Islet precursor cell (in vitro differentiated cells): ENCODE measurements around the gene RHOU.
"Not testable (repeated sequence)": the region's sequence is repeated elsewhere in the genome, so short reads cannot be mapped to it uniquely, and the experiment has no call there.

Experiments used
- DNase-seq: peaks from one replicate; pipeline ENCODE4 v3.0.0-alpha.2; 2018

The RHOU gene

DNA sequence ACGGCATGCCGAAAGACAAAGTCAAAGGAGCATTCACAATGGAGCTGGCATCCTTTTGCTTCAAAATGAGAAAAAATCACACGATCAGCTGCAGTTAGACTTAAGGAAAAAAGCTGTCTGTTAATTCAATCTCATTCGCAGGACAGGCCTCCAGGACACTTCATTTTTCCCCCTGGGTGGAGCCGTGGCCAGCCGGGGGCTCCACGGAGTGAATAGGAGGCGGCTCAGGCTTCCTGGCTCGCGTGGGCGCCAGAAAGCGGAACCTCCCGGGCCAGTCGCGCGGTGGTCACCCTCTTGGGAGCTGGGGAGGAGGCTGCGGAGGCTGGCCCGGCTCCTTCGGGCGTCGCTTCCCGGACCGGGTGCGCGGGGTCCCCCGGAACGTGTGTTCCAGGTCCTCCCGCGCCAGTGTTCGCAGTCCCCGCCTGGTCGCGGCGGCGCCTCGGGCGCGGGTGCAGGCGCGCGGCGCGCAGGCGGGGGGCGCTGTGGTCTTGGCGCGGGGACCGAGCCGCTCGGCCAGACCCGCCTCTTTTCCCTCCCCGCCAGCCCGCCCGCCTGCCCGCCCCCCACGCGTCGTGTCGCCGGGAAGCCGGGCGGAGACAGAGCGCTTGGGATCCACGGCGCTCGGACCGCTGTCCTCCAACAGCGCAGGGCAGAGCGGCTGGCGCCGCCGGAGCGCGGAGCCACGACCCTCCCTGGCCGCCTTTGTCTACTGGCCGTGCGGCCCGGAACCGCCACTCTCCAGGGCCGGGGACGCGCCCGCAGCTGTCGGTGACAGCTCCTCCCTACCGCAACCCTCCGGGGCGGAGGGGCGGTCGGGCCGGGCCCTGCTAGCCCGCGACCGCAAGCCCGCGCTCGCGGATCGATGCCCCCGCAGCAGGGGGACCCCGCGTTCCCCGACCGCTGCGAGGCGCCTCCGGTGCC lies at the start of gene RHOU:
Gene RHOU (plus strand): TSS at position 599 of the 921 bp plus-strand sequence. CDS start 264 bp downstream, at position 863.
- DNase-seq, result peak; percentile 87

DNA sequence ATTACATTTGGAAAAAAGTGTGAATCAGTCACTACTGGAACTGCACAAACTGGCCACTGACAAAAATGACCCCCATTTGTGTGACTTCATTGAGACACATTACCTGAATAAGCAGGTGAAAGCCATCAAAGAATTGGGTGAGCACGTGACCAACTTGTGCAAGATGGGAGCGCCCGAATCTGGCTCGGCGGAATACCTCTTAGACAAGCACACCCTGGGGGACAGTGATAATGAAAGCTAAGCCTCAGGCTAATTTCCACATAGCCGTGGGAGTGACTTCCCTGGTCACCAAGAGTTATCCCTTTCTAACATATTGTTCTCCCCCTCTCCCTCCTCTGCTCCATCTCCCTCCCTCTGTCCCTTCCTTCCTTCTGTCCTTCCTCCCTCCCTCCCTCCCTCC lies 47.7 kb upstream of the RHOU start:
- peak; percentile 41 for DNase-seq

DNA sequence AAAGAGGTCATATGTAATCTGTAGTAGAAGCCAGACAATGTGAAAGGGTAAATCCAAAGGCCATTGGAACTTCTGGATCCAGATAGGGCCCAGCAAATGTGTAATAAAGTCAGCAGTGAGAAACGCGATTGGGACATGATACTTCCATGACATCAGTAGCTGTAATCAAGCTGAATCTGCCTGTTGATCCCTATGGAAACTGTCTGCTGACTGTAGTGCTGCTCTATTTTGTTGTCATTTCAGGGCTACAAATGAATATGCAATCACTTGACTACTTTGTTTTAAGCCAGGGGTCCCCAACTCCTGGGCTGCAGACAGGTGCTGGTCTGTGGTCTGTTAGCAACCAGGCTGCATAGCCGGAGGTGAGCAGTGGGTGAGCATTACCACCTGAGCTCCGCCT lies 46.0 kb upstream of the RHOU start:
- peak; percentile 44 for DNase-seq

DNA sequence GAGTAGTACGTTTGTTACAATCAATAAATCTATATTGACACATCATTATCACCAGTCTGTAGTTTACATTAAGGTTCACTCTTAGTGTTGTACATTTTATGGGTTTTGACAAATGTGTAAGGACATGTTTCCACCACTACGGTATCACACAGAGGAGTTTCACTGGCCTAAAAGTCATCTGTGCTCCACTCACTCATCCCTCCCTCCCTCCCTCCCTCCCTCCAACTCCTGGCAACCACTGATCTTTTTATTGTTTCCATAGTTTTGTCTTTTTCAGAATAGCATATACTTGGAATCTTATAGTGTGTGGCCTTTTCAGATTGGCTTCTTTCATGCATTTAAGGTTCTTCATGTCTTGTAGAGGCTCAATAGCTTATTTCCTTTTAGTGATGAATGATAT lies 44.1 kb upstream of the RHOU start:
- DNase-seq, result peak; percentile 26

DNA sequence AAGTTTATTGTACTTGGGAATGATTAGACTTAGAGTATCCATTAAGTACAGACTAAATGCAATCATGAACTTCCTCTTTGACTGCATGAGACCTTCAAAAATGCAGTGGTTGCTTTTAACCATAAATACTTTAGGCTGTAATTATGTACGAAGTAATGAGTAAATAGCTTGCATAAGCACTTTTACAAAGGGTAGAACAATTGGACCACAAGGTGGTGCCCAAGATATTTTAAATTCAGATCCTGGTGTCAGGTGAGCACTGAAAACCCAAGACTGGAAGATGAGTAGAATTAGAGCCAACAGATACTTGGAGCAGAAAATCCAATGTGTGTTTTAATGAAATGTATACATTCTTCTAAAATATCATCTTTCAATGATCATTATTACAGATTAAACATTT lies 43.4 kb upstream of the RHOU start:
- peak; percentile 52 for DNase-seq

DNA sequence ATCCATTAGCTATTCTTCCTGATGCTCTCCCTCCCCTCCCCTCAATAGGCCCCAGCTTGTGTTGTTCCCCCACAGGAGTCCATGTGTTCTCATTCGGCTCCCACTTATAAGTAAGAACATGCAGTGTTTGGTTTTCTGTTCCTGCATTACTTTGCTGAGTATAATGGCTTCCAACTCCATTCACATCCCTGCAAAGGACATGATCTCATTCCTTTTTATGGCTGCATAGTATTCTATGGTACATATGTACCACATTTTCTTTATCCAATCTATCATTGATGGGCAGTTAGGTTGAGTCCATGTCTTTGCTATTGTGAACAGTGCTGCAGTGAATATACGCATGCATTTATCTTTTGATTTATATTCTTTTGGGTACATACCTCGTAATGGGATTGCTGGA lies 40.8 kb upstream of the RHOU start:
- not testable (repeated sequence) for DNase-seq

DNA sequence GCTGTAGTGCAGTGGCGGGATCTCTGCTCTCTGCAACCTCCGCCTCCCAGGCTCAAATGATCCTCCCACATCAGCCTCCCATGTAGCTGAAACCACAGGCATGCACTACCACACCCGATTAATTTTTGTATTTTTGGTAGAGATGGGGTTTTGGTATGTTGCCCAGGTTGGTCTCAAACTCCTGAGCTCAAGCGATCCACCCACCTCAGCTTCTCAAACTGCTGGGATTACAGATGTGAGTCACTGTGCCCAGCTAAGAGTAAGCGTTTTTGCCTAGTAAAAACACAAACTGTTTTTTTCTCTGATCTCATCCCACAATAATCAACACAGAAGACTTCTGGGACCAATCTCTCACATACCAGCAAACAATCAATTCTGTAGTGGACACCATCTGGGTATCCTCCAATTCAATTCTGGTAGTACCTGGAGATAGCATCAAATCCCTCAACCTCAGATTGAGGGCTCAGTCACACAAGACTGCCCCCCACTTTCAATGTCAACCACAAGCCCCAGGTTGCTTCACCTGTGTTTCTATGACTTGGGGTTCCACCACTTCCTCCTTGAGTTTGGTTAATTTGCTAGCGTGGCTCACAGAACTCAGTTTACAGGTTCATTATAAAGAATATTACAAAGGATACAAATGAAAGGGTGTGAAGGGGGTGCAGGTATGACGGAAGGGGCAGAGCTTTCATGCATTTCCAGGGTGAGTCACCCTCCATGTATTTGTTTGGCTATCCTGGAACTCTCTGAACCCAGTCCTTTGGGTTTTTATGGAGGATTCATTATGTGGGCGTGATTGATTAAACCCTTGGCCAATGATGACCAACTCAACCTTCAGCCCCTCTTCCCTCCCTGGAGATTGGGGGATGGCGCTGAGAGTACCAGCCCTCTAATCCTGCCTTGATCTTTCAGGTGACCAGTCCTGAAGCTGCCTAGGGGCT lies 40.0 kb upstream of the RHOU start:
- DNase-seq, result peak; percentile 48

DNA sequence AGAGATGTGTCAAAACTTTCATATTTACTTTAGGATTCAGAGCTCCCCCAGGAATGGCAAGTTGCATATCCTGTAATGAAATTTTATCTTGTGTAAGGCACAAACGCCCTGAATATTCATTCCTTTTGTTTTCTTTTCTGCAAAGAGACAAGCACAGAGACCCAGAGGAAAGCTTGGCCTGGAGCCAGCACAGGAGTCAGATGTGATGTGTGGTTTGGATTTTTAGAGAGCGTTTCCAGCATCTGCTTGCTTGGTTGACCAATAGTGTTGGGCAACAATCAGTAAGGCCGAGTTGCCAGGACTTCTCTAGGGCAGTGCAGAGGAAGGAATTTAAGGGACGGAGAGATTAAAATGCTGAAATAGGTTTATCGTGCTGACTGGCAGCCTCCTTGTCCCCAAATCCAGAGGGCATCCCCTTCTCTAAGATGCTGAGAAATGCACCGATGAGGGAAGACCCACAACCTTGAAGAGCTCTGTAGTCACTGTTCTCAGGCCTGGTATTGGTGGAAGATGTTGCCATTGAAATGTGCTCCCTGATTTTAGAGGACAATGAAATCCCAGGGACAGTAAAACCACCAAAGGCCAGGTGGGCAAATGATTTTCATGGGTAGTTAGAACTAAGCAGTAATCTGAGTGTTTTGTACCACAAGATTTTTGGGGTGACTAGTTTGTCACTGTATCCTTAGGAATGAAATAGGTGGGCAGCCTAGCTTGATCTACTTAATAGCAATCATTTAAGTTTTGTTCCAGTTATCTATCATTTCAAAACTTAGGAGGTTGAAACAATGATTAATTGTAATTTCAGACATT lies 37.9 kb upstream of the RHOU start:
- DNase-seq, result peak; percentile 39

DNA sequence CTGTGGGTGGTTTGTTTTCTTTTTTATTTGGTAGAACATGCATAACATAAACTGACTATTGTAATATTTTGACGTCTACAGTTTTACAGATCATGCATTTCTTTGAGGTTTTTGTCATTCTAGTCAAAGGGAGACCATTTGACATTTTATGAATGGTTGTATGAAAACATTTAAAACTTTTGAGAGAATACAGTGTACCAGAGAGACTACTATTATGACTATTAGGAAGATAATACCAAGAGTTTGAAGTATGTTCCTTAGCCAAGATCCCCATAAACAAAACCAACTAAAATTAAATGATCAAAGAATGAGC lies 37.3 kb upstream of the RHOU start:
- DNase-seq, result no peak

DNA sequence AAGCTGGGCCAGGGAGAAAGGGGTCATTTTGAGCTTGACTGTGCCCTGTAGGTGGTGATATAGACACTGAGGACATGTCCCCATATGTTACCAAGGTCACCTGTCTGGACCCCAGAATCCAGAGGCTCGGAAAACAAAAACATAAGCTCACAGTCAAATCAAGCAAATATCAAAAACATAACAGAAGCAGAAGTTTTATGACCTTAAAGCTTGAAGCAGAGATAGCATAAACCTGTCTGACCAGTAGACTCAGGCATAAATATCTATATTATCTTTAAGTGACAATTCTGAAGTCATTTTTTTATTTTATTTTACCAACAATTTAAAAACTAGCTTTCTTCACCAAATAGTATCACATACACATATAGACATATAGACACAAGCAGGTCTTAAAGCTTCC lies 32.8 kb upstream of the RHOU start:
- no peak for DNase-seq

DNA sequence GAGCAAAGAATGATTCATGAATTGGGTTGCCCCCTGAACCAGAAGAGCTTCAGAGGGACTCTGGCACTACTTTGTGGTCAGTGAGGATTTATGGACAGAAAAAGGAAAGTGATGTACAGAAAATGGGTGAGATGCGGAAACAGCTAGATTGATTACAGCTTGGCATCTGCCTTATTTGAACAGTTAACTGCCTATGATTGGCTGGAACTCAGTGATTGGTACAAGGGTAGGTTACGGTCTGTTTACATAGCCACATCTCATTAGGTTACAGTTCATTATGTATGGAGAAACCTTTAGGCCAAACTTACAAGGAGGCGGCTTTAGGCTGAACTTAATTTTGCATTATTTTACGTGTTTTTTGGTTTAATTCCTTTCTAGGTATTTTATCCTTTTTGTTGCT lies 29.0 kb upstream of the RHOU start:
- no peak for DNase-seq

DNA sequence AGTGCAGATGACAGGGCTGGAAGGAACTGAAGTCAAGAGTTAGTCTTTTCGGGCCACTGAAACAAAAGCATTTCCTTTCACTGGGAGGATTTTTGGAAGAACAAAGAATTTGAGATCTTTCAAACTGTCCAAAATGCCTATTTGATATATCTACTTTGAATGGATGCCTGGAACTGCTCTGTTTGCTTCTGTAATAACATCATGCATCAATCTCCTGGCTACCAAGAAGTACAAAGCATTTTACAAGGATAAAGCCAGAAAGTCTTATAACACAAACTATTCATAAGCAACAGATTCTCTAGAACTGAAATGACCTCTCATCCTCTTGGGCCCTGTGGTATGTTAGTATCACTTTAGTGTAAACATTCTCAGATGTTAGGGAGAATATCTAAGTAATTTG lies 18.2 kb upstream of the RHOU start:
- no peak for DNase-seq

DNA sequence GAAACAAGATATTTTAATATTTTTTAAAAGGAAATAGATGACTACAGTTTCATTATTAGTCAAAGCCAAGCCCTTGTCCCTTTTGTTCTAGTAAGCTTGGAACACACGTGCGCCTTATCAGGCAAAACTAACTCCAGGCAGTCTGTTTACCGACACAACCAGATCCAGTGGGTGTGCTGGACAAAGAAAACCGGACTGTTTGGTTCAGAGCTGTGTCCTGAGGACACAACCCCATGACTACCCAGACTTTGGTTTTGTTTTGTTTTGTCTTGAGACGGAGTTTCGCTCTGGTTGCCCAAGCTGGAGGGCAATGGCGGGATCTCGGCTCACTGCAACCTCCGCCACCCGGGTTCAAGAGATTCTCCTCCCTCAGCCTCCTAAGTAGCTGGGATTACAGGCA lies 13.9 kb upstream of the RHOU start:
- no peak for DNase-seq

DNA sequence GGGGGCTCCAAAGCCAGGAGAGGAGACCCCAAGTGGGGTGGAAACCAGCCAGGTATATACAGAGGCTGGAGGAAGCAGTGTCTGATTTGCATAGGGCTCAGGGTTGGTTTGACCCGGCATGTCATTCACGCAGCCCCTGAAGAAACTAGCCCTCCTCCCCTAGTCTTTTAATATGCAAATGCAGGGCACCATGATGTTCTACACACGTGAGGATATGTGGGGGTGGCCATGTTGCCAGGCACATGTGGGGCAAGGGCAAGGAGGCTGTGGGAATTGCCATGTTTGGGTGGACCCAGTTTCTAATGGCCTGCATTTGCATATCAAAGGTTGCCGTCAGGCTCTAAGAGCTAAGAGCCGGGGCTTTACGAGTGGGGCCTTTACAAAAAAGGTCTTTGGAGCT lies 12.0 kb upstream of the RHOU start:
- DNase-seq, result no peak

DNA sequence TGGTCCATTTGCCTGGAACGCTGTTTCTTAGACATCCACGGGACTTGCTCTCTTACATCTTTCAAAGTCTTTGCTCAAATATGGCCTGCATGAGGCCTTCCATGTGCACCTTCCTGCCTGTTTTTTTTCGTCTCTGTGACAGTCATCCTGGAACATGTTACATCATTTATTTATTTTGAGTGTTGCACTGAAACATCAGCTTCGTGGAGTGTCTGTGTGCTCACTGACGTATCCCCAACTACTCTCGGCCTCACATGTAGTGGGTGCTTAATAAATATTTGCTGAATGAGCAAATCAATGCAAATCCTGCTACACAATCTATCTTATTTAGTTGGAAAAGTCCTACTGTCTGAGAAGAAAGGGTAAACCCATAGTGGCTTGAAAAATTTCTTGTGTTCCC lies 11.4 kb upstream of the RHOU start:
- DNase-seq, result no peak

DNA sequence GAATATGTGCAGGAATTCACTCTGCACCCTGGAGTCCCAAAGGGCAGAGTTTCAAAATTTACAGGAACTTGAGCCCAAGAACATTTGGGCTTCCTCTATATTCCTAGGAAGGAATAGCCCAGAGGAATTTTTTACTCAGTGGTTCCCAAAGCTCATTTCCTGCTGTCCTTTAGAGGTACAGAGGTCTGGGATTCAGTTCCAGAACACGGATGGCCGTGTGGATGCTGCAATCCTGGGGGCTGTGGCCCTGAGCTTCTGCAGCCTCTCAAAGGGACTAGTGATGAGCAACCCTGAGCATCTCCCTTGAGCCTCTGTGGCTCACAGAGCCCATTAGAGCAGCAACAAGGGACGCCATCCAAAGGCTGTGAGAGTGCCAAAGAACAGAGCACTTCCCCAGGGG lies 10.1 kb upstream of the RHOU start:
- no peak for DNase-seq

DNA sequence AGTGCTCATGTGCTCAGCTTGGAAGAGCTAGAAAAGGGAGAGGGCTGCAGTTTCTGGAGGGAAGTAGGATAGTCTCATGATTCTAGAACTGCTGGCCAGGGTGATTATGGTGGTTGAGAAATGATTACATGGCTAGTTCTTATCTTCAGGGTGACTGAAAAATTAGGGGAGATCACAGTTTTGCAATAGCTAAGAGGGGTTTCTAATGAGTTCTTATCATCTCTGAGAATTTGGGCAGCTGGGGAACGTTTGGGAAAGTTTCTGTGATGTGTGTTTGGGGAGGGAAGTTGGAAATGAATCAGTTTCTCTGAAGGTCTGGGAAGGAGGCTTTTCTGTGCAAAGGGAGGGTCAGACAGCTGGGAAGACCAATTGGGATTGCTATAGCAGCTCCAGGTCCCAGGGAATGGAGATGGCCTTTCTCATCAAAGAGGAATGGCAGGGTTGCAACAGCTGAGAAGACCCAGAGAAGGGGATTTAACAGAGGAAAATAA lies 7.6 kb upstream of the RHOU start:
- no peak for DNase-seq

DNA sequence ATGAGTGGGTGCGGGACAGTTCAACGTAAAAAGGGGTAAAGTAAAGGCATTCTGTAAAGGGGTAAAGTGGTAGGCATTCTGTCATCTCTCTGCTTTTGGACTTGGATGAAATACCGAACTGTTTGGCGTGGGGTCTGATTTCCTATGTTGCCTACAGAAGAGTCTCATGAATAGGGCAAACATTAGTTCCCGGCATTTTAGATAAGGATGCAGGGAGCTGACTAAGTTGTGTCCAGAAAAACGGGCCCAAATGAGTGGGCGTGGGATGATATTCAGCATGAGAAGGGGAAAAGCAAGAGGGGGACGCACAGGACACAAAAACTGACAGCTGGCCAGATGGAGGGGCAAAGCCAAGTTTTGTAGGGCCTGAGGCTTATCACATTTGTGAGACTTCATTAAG lies 2.9 kb upstream of the RHOU start:
- DNase-seq, result no peak

DNA sequence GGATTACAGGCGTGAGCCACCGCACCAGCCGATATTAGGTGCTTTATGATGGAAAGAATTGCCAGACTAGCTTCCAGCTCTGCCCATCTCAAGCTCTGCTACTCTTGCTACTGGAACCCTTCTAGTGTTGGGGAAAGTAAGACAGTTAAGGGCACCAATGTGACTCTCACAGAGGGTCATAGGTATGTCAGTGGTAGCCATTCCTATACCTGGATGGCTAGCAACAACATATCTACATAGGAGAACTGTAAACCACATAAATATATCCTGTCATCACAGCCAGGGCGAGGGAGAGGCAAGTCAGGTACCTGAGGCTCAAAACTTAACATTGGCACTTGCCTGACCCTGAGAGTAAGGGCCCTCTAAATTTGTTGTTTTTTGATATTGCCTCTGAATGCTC lies 1.7 kb upstream of the RHOU start:
- no peak for DNase-seq

DNA sequence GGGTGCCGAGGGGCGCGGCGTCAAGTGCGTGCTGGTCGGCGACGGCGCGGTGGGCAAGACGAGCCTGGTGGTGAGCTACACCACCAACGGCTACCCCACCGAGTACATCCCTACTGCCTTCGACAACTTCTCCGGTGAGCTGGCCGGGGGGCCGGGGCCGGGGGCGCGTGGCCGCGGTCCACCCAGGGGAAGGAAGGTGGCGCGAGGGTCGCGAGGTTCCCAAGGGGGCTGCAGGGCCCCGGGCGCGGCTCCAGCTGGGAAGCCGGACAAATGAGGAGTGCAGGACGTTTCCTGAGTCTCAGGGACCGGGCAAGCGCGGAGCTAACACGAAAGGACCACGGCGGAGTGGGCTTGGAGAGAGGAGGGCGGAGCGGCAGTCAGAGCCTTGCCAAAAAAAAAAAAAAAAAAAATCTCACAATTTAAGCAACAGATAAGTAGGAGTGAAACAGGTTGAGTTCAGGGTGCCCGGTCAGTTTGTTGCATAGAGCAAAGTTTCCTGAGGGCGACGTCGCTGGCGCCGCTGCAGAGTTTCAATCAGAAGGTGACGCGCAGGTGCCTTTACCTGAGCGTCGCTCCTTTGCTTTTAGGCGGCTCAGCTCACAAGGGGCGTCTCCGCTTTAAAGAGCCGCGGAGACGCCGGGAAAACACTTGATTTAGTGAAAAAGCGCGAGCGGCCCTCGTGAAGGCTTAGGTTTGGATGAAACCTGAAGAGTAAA lies 750 bp downstream of the RHOU start:
- DNase-seq, result no peak

DNA sequence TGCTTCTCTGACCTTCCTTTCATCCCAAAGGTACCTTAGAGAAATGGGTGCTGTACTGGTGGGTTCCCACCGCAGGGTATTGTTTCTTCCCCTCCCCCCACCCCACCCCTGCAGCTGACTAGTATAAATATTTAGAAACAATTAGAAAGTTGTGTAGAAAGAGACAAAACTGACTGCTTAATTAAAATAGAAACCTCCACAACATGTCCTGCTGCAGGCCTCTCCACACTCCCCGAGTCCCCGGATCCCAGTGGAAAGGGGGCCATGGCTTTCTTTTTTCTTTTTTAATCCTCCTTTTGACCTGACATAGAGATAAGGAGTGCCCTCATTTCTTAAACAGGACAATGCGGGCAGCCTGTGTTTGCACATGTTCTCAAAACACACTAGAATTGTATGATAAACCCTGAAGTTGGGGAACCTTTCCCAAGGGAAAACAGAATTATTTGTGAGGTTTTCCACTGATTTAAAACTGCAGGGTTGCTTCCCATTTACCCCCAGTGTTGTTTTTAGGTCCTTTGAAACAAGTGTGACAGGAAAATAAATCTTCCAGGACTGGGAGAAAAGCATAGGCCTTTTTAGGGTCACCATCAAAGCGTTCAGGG lies 1.7 kb downstream of the RHOU start:
- no peak for DNase-seq

DNA sequence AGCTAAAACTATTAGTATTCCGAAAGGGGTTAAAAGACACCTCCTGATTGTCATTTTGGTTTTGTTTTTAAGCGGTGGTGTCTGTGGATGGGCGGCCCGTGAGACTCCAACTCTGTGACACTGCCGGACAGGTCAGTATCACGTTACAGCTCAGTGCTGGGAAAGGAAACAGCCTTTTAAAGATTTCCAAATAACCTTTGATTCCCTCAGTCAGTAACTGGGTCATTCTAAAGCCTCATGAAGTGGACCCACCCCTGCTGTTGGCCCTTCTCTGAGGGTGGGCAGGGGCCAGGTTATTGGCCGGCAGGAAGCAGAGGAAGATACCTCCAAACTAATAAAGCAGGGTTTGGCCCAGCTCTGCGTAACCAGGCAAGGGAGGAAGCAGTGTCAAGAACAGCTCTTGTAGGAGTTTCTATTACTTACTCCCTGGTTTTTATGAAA lies 2.3 kb downstream of the RHOU start:
- DNase-seq, result no peak
